GM19035 (cell line): ENCODE data around the gene TPH2.

ENCODE experiments used
- ATAC-seq: cut with Tn5 transposase; IDR thresholded peaks from one replicate; pipeline ENCODE4 v1.9.1; 2021; ENCODE audit not compliant: unreplicated experiment

TPH2 gene

DNA sequence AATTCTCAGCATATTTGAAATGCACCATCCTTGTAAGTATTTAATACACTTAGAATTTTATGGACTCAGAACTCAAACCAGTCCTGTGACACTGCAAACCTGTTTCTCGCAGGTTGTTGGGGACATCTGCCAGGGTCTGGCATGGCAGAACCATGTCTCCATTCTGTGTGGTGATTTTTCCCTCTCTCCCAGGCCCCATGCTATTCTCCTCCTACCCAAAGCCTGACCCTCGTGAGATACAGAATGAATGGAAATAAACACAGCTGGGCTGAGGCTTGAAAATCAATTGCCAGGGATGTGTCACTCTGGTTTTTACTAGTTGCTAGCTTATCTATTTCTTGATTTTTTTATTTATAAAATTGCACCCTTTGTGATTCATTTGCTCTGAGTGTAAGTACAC, 19.8 kb downstream of the TPH2 start:
- ATAC-seq, result no peak

DNA sequence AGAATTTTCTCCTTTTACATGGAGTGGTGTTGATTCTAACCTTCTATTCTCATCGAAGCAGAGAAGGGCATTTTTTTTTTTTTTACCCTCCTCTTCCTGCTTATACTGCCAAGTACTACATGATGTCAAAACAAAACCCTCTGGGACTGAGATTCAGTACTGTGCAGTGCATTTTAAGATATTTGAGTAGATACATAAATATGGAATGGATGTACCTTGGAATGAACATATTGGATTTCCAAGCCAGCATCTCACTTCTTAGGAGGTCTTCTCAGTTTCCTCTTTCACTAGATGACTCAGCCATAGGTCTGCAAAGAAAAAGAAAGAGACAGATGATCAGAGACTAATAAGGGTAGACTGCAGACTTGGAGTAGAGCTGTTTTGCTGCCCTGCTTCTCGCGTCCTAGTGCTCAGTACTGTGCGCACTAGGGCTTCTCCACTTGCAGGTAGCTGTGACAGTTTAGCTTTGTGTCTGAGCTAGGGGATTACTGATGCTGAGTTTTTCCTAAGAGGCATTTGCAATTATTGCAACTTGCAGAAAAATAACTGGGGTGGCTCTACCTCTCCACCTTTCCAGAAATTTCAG, 20.4 kb downstream of the TPH2 start:
- no peak for ATAC-seq

DNA sequence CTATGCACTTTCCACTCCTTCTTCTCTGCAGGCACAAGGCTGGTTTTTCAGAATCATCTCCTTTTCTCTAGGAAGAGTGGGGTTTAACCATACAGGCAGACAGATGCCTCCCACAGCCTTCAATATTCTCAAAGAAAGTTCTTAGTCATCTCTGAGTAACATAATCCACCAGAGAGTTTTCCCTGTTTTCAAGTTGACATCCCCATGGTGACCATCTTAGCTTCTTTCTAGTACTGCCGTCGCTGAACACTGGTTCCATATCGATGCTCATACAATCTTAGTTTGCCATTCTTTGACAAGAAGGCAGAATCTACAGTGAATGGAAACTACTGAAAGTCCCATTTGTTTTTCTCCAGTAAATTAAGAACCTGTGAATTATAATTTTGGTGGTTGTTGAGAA, 28.6 kb downstream of the TPH2 start:
- no peak for ATAC-seq

DNA sequence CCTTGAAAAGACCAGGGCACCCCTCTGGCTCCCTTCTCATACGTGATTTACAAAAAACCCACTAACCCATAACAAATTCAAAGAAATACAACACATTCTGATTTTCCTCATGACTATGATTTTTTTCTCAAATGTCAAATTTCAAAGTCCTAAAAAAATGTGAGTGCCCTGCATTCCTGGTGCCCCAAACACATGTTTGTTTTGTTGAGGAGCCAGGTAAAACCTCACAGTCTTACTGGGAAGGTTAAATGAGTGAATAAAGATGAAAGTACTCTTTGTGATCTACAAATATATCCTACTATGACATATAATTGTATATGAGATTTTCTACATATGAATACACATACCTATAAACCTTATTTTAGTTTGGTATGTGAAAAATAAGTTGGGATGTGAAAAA, 30.7 kb downstream of the TPH2 start:
- ATAC-seq, result no peak

DNA sequence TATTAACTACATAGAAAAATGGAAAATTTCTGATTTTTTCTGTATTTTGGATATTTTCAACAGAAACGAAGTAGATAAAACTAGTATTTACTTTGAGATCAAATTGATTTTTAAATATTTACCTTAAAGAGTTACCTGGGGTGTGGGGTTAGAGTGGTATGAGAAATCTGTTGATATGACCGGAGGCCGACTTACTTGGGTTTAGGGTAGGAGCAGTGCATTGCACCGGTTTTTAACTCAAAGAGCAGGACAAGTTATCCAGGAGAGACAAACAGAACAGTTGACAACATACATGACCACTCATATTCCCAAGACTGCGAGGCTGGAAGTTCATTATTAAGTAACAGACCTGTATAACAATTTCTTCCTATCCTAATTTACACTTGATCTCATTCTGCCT, 31.4 kb downstream of the TPH2 start:
- no peak for ATAC-seq

DNA sequence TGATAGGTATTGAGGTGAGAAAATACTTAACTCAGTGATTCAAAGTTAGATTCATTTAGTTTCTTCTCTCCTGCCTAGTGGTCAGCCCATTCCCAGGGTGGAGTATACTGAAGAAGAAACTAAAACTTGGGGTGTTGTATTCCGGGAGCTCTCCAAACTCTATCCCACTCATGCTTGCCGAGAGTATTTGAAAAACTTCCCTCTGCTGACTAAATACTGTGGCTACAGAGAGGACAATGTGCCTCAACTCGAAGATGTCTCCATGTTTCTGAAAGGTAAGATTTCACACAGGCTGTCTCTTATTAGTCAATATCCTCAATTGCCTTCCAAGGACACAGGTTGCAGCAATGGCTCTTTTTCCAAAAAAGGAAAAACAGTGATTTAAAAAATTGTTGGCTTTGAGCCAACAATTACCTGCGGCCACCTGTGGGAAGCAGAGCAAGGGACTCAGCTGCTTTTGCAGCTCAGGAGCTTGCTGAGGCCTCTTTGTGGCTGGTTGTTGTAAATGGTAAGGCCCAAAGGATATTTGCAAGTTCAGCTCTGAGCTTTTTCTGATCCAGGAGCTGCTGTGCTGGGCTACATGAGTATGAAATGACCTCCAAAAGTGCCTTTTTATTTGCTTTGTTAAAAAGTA, 33.9 kb downstream of the TPH2 start:
- ATAC-seq, result no peak

DNA sequence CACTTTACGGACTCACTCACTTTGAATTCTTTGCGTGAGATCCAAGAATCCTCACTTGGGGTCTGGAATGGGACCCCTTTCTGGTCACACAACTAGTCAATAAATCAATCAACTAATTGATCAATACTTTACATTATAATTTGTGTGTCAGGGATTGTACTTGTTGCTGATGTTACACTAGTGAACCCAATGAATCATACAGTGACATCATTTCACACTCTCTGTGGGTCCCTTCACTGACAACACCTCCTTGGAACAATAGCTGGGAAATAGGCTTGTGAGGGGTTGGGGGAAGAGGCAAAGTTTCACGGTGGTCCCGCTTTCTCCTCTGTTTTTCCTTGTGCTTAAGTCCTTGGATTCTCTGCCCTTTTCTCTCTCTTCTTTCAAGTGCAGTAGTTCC, 35.0 kb downstream of the TPH2 start:
- no peak for ATAC-seq

DNA sequence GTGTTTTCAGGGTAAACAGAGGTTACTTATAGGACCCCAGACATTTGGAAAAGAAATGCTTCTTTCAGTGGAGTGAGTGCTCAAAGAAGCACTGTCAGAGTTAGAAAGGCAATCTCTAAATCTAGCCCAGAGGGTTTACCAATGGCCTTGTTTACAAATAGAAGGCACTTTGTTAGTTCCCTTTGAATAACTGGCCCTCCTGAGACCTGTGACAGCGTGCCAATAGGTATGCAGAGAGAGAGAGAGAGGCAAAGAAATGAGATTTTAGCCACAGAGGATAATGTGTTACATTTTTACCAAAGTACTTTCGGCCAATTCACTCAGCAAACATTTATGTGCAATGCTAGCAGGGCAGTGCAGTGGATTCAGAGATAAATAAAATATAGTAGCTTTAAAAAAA, 41.9 kb downstream of the TPH2 start:
- ATAC-seq, result no peak

DNA sequence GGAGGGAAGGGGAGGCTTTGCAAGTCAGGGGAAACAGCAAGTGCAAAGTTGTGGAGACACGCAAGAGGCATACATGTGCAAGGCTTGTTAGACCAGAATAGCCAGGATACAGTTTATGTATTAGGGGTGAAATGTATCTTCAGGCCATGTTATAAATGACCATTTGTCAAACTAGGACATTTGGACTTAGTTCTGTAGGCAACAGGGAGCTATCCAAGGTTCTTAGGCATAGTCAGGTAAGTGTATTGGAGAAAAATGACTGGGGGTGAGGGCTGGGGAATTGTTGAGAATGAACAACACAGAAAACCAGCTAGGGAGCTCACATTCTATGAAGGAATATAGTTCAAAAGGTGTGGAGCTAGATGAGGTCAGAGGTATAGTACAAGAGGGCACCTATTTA, 42.5 kb downstream of the TPH2 start:
- no peak for ATAC-seq

DNA sequence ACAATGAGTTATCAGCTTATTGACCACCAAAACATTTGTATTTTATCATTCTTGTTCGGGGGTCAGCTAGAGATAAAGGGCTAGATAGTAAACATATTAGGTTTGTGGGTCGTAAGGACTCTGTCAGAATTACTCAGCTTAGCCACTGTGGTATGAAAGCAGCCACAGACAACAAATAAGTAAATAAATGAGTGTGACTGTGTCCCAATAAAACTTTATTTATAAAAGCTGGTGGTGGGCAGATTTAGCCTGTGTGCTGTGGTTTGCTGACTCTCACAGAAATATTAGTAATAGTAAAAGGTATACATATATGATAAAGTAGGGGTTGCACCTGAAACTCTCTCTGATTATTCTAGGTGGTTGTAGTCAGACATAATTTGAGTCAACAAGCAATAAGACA, 56.1 kb downstream of the TPH2 start:
- ATAC-seq, result no peak

DNA sequence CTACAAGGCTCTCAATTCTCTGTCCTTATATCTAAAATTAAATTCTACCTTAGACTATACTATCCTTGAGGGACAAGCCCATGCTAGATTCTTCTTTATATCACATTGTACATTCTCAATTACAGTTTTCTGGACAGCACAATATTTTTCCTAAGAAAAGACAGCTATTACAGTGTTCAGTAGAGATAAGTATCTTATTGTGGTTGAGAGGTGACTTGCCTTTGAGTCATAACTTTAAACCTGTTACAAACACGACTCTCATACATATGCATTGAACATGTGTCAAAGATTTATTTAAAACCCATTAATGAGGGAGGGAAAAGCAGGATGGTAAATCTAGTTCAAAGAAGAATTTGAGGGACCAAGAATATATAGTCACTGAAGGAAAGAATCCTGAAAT, 61.1 kb downstream of the TPH2 start:
- no peak for ATAC-seq

DNA sequence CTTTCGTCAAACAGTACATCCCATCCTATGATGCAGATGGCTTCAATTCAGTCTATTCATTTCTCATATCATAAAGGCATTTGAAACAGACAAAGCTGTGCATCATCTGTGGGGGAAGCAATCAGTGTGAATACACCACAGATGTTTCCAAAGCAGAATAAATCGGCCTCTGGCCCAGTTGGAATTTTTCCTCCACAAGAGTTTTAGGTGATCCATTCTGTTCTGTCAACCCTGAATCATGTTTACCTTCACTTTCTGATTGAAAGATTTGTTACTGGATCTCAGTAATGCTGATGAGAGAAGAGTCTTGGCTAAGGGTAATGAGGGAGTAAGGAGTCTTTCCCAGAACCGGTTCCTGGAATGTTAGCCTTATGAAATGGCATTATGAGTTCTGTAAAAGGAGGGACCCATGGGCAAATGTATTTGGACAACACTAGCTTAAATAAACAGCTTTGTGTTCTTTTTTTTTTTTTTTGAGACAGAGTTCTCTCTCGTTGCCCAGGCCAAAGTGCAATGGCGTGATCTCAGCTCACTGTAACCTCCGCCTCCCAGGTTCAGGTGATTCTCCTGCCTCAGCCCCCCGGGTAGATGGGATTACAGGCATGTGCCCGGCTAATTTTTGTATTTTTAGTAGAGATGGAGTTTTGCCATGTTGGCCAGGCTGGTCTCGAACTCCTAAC, 62.5 kb downstream of the TPH2 start:
- ATAC-seq, result no peak

DNA sequence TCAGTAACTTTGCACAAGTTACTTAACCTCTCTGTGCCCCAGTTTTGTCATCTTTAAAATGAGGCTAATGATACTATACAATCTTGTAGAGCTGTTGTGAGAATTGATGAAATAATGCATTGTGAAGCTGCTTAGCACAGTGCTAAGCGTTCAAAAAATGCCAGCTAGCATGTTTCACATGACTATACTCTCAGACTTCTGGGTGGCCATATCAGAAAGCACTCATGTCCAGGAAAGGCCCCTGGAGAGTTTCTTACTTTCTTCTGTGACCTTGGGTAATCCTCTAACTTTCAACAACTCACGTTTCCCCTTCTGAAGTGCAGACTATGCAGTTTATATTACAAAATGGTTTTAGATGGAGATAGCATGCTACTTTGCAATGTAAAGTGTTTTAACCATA, 68.1 kb downstream of the TPH2 start:
- ATAC-seq, result no peak

DNA sequence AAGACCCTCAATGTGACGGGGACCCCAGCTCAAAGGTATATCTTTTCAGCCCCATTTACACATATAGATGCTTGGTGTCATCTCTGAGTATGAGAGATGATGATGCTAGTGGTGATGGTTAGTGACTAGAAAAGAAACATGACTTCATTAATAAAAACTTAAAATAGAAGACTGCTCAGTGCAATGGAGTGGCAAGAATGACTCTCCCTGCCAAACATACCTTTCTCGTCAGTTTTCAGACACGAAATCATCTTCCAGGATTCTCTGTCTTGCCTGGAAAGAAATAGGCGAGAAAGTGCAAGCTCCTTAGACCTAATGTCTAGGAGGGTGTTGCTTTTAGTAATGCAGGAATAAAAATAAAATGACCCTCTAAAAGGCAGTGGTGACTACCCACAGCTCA, 71.7 kb downstream of the TPH2 start:
- ATAC-seq, result no peak

DNA sequence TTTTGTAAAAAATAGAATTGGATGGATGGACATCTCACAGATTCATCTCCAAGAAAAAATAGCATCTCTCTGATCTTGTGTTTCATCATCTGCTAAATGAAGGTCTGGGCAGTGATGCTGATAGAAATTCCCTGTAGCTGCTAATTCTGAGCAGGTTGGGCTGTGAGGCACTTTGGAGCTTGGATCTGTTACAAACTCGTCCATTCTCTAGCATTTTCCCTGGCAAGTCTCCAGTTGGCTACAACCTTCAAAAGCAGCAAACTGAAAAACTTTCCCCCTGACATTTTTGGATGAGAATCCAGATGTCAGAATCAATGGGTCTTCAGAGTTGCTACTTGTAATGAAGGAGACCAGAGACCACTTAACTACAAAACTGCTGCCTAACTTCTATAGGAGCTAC, 72.7 kb downstream of the TPH2 start:
- no peak for ATAC-seq

DNA sequence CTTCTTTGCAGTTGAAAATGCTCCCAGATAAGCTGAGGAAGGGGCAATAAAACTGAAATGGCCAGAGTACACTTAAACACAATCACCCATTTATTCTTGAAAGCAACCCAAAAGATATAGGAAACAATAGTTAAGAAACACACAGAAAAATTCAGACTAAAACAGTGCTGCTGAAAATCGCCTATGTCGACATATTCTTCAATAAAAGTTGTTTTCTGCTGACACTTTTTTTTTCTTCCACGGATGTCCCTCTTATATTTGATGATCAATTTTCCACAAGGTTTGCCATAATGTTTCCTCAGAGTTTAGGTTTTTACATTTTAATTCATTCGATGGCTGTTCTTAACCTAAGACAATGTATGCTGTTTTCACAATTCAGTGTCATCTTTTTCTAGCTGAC, 74.2 kb downstream of the TPH2 start:
- ATAC-seq, result no peak

DNA sequence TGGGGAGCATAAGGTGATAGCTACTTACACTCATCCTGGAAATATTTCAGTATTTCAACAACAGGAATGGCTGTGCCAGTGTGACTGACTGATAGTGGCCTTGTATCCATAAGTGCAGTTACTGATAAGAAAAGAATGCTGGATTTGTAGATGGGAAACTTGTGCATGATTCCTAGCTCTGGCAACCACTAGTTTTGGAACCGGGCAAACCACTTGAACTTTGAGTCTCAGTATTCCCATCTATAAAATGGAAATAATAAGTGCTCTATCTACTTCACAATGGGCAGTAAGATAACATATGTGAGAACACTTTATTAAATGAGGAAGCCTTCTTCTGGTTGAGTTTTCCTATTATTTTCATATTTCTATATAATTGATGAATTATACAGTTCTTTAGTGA, 77.2 kb downstream of the TPH2 start:
- no peak for ATAC-seq

DNA sequence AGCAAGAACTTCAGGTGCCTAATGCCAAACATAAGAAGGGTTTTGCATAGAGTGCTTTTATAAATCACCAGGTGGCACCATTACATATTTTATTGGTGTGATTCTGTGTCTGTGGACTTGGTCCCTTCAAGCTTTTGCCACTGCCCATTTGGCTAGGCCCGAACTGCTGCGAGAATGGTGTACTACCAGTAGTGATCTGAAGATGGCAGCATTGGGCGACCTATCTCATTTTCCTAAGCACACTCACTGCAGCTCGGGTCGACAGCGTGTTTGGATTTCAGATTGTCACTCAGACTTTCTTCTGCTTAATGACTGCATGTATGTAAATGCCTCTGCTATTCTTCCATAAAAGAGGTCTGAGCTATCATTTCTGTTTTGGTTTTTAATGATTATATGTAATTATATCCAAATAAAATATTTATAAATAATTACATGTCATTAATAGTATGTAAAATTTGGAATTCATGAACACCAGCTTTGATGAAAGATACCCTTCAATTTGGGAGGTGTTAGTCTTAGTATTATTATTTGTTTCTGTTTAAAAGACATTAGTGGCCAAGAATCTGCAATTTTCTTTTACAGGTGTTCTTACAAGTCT, 78.5 kb downstream of the TPH2 start:
- peak; percentile 97 for ATAC-seq

DNA sequence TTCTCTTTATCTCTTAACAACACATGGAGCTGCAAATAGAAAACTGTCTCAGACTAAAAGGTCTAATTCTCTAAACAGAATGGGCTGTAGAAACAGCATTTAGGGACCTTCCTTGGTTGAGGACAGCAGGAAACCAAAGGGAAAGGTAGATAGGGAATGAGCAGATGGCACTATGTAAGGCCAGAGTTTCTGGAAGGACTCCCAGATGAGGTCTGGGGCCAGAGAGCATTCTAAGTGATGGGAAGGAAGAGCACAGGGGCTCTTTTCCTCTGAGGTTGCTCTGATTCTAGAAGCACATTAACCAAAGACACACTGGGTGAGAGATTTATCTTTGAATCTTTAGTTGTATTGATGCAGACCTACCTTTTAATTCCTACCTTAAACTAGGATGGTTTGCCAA, 79.4 kb downstream of the TPH2 start:
- ATAC-seq, result no peak

DNA sequence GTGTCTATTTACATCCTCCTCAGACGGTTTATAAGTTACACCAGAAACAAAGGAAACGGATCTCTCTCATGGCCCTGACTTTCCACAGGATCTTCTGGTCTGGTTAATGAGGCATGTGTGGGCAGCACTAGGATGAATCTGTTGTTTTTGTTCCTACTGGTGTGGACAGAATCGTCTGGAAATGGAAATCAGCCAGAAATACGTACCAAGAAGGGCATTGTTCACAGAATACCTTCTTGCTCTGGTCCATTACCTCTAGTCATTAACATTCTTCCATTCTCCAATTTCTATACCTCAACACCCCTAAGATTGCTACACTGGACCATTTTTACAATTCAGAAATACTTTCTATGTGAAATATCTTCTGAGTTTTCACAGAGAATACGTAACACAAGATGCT, 86.0 kb downstream of the TPH2 start:
- no peak for ATAC-seq

DNA sequence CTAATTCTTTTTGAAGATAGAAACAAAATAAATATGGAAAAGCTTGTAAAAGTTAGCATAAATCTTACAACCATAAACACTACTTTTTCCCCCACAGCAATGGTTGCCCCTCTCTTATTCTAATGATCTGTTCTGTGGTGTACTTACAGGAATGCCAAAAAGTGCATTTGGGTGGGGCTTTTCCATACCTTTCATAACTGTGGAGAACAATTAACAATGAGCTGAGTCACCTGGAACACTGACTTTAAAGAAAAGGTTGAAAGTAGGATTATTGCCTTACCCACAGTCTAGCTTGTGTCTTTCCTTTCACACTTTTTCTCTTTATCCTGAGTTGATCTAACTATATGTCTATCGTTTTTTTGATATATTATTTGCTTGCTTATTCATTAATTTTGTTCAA, 86.9 kb downstream of the TPH2 start:
- no peak for ATAC-seq

DNA sequence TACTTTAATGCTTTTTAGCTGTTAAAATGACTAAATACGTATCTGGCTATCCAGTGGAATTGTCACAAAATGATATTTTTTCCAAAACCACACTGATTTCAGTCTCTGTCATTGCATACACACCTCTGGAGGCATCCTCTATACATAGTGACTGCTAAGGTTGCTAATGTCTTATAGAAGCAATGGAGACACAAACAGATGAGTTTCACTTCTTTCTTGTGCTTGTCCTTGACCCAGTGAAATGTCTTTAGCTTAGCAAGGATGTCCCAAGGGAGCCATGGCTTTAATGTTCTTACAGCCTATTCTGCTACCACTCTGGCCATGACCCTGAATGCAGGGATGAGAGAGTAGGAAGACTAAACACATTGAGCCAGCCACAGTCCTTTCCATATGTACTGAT, 90.3 kb downstream of the TPH2 start:
- ATAC-seq, result no peak
